HG03520 (cell line): Measurements from ENCODE around the gene SP3.
A peak's percentile ranks its signal among the peaks of the same experiment; 100 is the strongest.

Experiments used
- ATAC-seq: cut with Tn5 transposase; IDR thresholded peaks from one replicate; pipeline ENCODE4 v1.9.1; 2021; ENCODE audit warnings: mild to moderate bottlenecking, moderate library complexity; ENCODE audit not compliant: unreplicated experiment

The SP3 gene

GRCh38 chr2:173947131-173947530 is 18.0 kb downstream of the SP3 start:
- no peak for ATAC-seq

GRCh38 chr2:173943738-173944137 is 21.4 kb downstream of the SP3 start:
- ATAC-seq = no peak

GRCh38 chr2:173942861-173943523 is 22.2 kb downstream of the SP3 start:
- ATAC-seq = no peak

- no peak for ATAC-seq
These were observed 23.6 kb downstream of the SP3 start for GRCh38 chr2:173941567-173941966.

- no peak for ATAC-seq
These were observed 24.8 kb downstream of the SP3 start for GRCh38 chr2:173940208-173941020.

GRCh38 chr2:173938700-173939384 is 26.3 kb downstream of the SP3 start:
- ATAC-seq = no peak

GRCh38 chr2:173935305-173935704 is 29.9 kb downstream of the SP3 start:
- no peak for ATAC-seq

- ATAC-seq = no peak
These were observed 30.3 kb downstream of the SP3 start for GRCh38 chr2:173934895-173935294.

GRCh38 chr2:173931751-173932150 is 33.4 kb downstream of the SP3 start:
- ATAC-seq = no peak

- ATAC-seq = no peak
These were observed 35.7 kb downstream of the SP3 start for GRCh38 chr2:173929441-173929840.

- no peak for ATAC-seq
These were observed 38.3 kb downstream of the SP3 start for GRCh38 chr2:173926875-173927274.

- ATAC-seq = no peak
These were observed 40.9 kb downstream of the SP3 start for GRCh38 chr2:173924285-173924684.

- no peak for ATAC-seq
These were observed 42.4 kb downstream of the SP3 start for GRCh38 chr2:173922760-173923159.

GRCh38 chr2:173922068-173922467 is 43.1 kb downstream of the SP3 start:
- no peak for ATAC-seq

GRCh38 chr2:173914055-173914927 is 50.9 kb downstream of the SP3 start:
- no peak for ATAC-seq

- ATAC-seq = no peak
These were observed 55.3 kb downstream of the SP3 start for GRCh38 chr2:173909846-173910245.

- no peak for ATAC-seq
These were observed 58.5 kb downstream of the SP3 start for GRCh38 chr2:173906626-173907025.

GRCh38 chr2:173903601-173904394 is 61.4 kb downstream of the SP3 start:
- no peak for ATAC-seq

GRCh38 chr2:173898996-173899395 is 66.2 kb downstream of the SP3 start:
- peak; percentile 45 for ATAC-seq

GRCh38 chr2:173898178-173898668 is 67.0 kb downstream of the SP3 start:
- ATAC-seq = peak; percentile 84
